Ammon's horn (tissue), 1 donor: Measurements from ENCODE around the gene TSPOAP1.

ENCODE experiments used
- DNase-seq: peaks from one replicate; pipeline ENCODE4 v3.0.0-alpha.2; 2016; ENCODE audit warnings: low spot score

TSPOAP1 gene

DNA sequence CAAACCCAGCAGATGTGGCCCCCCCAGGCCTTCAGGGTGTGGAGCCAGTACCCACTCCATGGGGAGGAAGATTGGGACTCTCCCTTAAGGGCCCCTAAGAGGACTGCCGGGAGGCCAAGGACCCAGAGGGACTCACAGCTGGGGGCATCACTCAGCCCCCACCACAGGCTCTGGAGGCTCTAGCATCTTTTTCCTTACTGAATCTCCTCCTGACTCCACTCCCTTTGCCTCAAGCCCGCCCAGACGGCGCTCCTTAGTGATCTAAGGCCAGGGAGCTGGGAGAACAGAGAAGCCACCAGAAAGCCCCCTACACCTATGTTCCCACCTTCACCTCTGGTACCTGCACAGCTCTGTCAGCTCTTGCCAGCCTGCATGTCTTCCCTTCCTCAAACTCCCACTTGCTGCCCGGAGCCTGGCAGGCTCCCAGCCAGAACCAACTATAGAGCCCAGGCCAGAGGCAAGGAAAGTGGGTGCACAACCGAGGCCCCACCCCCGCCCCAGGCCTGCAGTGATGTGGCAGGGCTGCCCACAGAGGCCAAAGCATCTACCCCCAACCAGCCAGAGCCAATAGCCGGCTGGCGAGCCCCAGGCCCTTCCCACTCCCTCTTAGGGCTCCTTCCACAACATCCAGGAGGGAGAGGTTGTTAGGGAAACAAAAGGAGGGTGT is 25.5 kb downstream of the TSPOAP1 start:
- DNase-seq, result no peak

- DNase-seq, result no peak
These were observed 26.2 kb downstream of the TSPOAP1 start for GRCh38 chr17:58302171-58302918.

DNA sequence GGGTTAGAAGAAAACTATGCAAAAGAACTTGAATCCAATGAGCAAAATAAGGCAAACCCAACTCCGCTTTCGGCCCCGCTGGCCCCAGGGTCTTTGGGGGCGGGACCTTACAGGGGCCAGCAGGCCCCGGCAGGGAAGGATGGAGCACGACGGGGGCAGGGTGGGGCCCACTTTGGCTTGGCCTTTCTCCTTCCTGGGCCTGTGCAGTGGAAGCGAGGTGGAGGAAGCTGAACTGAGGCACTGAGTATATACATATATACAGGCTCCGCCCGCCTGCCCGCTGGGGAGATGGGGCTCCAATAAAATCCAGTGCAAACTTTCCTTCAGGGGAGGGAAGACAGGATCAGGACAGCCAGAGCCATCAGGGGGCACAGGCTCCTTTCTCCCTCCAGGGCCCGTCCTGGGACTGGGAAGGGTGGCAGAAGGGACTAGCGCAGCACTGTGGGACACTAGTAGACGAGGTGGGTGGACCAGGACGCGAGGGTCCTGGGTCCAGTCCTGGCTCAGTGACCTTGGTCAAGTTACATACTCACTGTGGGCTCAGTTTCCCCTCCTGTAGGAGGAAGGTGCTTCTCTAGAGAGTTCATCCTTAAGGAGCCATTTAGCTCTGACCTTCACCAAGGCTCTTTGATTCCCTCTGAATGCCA is 27.0 kb downstream of the TSPOAP1 start:
- DNase-seq, result no peak

GRCh38 chr17:58300336-58300735 is 28.3 kb downstream of the TSPOAP1 start:
- no peak for DNase-seq

- no peak for DNase-seq
These were observed 34.6 kb downstream of the TSPOAP1 start for GRCh38 chr17:58294034-58294433.

DNA sequence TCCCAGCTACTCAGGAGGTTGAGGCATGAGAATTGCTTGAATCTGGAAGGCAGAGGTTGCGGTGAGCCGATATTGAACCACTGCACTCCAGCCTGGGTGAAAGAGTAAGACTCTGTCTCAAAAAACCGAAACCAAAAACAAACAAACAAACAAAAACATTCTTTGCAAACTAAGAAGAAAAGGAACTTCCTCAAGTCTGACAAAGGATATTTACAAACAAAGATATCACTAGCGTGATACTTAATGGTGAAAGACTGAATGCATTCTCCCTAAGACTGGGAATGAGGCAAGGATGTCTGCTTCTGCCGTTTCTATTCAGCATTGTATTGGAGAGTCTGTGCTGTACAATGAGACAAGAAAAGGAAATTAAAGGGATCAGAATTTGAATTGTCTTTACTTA is 37.3 kb downstream of the TSPOAP1 start:
- DNase-seq, result no peak

DNA sequence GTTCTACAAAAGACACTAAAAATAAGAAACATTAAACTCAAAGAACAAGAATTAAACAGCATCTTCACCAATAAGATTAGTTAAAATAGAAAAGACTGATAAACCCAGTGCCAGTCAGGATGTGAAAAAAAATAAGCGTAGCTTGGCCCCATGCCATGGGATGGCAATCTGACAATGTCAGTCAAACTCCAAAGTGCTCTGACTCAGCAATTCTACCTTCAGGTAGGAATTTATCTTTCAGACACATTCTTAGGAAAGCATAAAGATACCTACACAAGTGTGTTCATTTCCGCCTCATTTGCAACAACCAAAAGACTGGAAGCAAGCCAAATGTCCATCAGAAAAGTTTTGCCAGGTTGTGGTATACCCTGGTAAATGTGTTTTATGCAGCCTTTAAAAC is 38.7 kb downstream of the TSPOAP1 start:
- DNase-seq, result no peak

- DNase-seq, result no peak
These were observed 43.2 kb downstream of the TSPOAP1 start for GRCh38 chr17:58285422-58285810.

GRCh38 chr17:58284613-58285421 is 43.8 kb downstream of the TSPOAP1 start:
- DNase-seq, result no peak

DNA sequence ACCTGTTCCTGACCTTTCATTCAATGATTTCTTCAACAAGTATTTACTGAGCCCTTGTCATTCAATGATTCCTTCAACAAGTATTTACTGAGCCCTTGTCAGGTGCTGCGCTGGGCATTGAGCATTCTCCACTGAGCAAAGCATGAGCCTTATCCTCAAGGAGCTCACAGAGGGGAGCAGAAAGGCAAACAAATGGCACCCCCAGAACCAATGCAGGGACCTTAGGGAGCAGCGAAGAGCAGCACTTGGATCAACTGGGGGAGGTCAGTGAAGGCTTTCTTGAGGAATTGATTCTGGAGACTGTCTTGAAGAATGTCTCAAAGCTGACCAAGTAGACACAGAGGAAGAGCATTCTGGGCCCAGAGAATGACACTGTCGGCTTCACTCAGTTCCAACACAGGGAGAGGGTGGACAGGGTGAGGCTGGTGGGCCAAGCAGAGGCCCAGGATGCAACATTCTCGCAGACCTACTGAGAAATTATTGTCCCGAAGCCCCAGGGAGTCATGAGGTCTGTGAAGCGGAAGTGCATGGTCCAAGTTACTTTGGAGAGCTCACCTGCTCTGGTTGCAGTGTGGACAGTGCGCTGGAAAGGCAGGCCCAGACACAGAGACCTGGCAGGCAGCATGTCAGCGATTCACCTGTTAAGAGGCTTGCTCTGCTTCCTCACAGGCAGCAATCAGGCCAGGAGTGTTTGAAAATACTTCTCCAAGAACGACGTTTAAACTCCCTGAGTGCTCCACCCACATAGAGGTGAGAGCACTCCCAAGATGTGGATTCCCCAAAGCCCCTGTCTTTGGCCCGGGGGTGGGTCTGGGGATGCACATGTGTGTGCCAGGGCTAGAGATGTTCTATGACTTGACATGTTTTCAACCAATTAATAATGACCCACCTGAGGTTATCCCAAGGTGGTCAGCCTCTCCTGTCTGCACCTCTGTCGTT is 44.7 kb downstream of the TSPOAP1 start:
- DNase-seq, result no peak

DNA sequence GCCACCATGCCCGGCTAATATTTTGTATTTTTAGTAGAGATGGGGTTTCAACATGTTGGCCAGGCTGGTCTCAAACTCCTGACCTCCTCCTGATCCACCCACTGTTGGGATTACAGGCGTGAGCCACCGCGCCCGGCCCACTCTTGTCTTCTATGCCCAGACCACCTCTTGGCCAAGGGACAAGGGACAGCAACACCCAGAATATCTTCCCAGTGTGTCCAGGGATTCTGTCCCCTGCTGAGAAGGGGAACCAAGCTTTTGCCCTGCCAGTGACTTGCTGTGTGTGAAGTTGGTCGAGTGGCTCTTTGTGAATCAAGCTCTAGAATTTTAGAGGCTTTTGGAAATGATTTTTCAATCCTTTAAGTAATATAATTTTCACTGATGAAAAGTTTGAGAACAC is 46.2 kb downstream of the TSPOAP1 start:
- DNase-seq, result no peak

GRCh38 chr17:58281511-58282011 is 47.0 kb downstream of the TSPOAP1 start:
- DNase-seq, result no peak

- DNase-seq, result no peak
These were observed 47.9 kb downstream of the TSPOAP1 start, which contains the start of gene MPO for GRCh38 chr17:58280480-58281217. TSS of gene MPO (minus strand) at chr17:58280935. CDS start at chr17:58280758, 177 bp downstream.

DNA sequence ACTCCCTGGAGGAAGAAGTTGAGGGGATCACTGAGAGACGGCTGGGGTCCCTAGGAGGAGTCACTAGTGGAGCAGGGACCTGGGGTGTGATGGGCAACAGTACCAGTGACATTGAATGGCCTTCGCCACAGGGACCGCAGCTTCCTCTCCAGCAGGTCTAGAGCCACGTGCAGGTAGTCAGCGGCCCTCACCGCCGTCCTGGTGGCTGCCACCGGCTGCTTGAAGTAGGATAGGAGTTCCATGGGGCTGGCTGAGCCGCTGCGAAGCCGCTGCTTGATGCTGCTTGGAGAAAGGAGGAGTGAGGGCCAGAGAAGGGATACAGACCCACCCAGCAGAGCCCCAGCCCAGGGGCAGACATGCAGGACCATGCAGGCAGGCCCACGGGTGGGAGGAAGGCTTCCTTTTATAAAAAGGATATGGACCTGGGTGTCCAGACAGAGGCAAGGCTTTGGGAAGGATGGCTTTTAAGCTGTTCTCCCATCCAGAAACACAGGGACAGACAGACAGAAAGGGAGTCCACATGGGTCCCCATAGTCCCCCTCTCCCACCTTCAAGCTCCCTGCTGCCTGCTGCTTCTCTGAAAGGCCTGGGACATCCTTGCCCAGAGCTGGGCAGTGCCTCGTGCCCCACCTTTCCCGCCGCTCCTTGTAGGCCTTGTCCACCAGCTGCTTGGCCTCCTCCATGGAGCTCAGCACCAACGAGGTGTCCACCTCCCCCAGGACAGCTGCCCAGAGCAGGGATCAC is 48.7 kb downstream of the TSPOAP1 start:
- DNase-seq, result no peak

DNA sequence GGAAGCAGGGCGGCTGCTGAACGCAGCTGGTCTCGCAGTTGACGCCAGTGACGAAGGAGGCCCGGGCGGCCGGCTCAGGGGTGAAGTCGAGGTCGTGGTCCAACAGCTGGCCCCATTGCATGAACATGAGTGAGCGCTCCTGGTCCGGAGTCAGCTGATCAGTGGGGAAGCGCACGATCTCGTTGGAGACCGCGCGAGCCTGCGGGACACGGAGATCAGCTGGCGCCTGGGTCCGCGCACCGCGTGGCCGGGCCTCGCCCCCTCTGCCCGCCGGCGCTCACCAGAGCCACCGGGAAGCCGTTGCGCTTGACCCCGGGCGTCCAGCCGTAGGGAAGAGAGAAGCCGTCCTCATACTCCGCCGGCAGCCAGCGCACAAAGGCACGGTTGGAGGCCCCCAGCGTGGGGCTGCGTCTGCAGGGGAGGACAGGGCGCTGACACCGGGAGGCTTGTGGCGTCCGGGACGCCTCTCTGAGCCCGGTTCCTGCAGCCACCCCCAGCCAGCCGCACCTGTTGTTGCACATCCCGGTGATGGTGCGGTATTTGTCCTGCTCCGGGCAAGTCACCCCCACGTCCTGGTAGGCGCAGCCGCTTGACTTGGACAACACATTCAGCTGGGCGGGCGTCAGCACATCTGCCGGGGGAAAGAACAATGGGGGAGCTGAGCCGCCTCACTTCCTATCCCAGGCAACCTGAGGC is 49.4 kb downstream of the TSPOAP1 start:
- no peak for DNase-seq

DNA sequence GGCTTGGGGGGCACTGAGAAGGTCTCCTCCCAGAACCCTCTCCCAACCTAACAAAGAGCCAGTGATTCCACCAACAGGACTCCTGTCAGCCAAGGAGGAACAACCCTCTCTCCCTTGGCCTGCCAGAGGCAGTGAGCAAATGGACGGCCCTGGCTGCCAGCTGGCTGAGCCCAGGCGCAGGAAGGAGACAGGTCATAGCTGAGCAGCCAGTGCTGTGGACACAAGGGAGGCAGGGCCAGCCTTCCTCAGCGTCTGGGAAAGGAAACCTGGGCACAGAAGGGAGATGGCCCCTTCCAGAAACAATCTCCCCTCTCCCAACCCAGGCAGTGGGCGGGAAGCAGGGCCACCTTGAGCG is 50.0 kb downstream of the TSPOAP1 start:
- no peak for DNase-seq

DNA sequence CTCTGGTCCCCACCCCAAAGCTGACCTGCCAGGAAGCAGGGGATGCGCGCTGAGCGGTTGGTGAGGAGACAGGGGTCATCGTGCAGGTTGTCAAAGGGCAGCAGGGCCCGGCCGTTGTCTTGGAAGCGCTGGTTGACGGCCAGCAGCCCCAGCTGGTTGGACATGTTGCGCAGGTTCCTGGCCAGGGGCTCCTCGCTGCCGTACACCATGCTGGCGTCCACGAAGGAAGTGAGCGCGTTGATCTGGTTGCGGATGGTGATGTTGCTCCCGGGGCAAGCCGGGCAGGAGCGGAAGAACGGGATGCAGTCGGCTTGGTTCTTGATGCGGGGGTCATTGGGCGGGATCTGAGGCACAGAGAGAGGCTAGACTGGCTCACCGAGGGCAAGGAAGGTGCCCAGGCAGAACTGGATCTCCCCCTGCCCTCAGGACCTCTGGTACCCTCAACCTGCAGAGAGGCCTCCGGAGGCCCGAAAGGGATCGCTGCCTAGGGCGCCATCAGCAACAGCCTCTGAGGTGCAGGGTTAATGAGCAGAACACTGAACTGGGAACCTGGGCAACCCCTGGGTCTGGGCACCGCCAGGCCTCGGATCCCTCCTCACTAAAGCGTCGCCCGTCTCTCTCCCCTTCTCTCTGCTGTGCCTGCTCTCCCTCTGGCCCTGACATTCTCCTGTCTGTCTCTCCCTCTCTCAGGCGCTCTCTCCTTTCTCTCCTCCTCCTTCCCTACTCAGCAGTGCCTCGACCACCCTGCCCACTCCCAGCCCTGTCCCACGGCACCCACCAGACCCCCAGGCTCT is 50.6 kb downstream of the TSPOAP1 start:
- no peak for DNase-seq
